Measurements from ENCODE around the gene PLSCR3.

Gene PLSCR3

DNA sequence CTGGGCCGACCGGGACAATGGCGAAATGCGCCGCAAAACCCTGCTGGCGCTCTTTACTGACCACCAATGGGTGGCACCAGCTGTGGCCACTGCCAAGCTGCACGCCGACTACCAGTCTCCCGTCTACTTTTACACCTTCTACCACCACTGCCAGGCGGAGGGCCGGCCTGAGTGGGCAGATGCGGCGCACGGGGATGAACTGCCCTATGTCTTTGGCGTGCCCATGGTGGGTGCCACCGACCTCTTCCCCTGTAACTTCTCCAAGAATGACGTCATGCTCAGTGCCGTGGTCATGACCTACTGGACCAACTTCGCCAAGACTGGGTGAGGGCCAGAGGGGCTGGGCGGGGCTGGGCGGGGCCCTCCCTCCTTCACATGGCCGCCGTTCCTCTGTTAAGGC is 21.5 kb upstream of the PLSCR3 start:
- no peaks in the 10 kb centered on the region for H3K9me3 ChIP-seq (ENCODE audit: control insufficient read depth, insufficient read depth, low read length)
- DNase-seq (ENCODE audit: low read depth, low spot score) = no peak
- WGBS (ENCODE audit: insufficient coverage, insufficient read length) = no CpG with 5 or more reads among the region's 23 CpGs
- no peaks in the 10 kb centered on the region for H3K27me3 ChIP-seq (ENCODE audit: control insufficient read depth, insufficient read depth, low read length)
- peaks cover 21% of the 10 kb centered on the region for H3K36me3 ChIP-seq (ENCODE audit: control insufficient read depth, insufficient read depth, low read length)
- H3K4me1 ChIP-seq (ENCODE audit: control insufficient read depth, insufficient read depth, low read length) = peaks cover 5% of the 10 kb centered on the region
- H3K4me3 ChIP-seq (ENCODE audit: low read length) = no peak overlapping the region
- no peak overlapping the region for H3K27ac ChIP-seq (ENCODE audit: low read length)

GRCh38 chr17:7414837-7415236 is 20.5 kb upstream of the PLSCR3 start:
- Histone ChIP-seq H3K4me3 (ENCODE audit: low read length) (no peak overlapping the region), H3K27me3 (ENCODE audit: control insufficient read depth, insufficient read depth, low read length) (no peaks in the 10 kb centered on the region), H3K36me3 (ENCODE audit: control insufficient read depth, insufficient read depth, low read length) (peaks cover 29% of the 10 kb centered on the region), H3K27ac (ENCODE audit: low read length) (no peak overlapping the region), H3K9me3 (ENCODE audit: control insufficient read depth, insufficient read depth, low read length) (no peaks in the 10 kb centered on the region), H3K4me1 (ENCODE audit: control insufficient read depth, insufficient read depth, low read length) (peaks cover 2% of the 10 kb centered on the region; the same call in 1 of the 2 replicates)
- WGBS (ENCODE audit: insufficient coverage, insufficient read length) = no CpG with 5 or more reads among the region's 14 CpGs
- DNase-seq (ENCODE audit: low read depth, low spot score) = no peak

DNA sequence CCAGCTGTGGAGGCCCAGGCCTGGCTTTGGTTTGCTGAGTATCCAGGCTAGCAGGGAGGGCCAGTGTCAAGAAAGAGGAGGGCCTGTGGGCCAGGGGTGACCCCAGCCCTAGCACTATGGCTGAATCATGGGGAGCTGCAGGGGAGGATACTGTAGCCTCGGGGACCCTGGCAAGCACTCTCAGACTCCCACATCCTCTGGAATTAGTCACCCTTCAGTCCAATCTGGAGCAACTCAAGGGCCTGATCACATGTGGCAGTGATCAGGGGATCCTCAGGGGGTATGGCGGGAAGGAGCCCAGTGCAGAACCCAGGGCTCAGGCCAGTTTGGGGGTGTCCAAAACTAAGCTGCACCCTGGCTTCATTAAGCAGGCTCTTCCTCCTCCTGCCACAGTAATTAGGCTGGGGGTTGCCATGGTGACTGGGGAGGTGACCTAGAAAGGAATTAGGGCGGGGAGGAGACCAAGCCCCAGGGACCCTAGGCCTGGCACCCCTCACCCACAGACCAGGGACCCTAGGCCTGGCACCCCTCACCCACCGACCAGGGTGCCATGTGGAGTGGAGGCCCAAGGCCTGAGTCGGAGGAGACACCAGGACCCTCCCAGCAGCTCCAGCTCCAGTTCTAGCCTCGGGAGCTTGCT is 19.1 kb upstream of the PLSCR3 start:
- Histone ChIP-seq H3K36me3 (ENCODE audit: control insufficient read depth, insufficient read depth, low read length) (peaks cover 41% of the 10 kb centered on the region), H3K4me3 (ENCODE audit: low read length) (no peak overlapping the region), H3K4me1 (ENCODE audit: control insufficient read depth, insufficient read depth, low read length) (peaks cover 2% of the 10 kb centered on the region; the same call in 1 of the 2 replicates), H3K27me3 (ENCODE audit: control insufficient read depth, insufficient read depth, low read length) (no peaks in the 10 kb centered on the region), H3K27ac (ENCODE audit: low read length) (no peak overlapping the region), H3K9me3 (ENCODE audit: control insufficient read depth, insufficient read depth, low read length) (no peaks in the 10 kb centered on the region)
- no CpG with 5 or more reads among the region's 6 CpGs for WGBS (ENCODE audit: insufficient coverage, insufficient read length)
- DNase-seq (ENCODE audit: low read depth, low spot score) = no peak

- H3K27me3 ChIP-seq (ENCODE audit: control insufficient read depth, insufficient read depth, low read length) = no peaks in the 10 kb centered on the region
- H3K36me3 ChIP-seq (ENCODE audit: control insufficient read depth, insufficient read depth, low read length) = peaks cover 31% of the 10 kb centered on the region
- no peak overlapping the region for H3K27ac ChIP-seq (ENCODE audit: low read length)
- no CpG with 5 or more reads among the region's 8 CpGs for WGBS (ENCODE audit: insufficient coverage, insufficient read length)
- H3K4me1 ChIP-seq (ENCODE audit: control insufficient read depth, insufficient read depth, low read length) = peaks cover 2% of the 10 kb centered on the region
- H3K4me3 ChIP-seq (ENCODE audit: low read length) = no peak overlapping the region
- no peak for DNase-seq (ENCODE audit: low read depth, low spot score)
- H3K9me3 ChIP-seq (ENCODE audit: control insufficient read depth, insufficient read depth, low read length) = no peaks in the 10 kb centered on the region
These were observed 17.1 kb upstream of the PLSCR3 start for GRCh38 chr17:7411427-7411750.

DNA sequence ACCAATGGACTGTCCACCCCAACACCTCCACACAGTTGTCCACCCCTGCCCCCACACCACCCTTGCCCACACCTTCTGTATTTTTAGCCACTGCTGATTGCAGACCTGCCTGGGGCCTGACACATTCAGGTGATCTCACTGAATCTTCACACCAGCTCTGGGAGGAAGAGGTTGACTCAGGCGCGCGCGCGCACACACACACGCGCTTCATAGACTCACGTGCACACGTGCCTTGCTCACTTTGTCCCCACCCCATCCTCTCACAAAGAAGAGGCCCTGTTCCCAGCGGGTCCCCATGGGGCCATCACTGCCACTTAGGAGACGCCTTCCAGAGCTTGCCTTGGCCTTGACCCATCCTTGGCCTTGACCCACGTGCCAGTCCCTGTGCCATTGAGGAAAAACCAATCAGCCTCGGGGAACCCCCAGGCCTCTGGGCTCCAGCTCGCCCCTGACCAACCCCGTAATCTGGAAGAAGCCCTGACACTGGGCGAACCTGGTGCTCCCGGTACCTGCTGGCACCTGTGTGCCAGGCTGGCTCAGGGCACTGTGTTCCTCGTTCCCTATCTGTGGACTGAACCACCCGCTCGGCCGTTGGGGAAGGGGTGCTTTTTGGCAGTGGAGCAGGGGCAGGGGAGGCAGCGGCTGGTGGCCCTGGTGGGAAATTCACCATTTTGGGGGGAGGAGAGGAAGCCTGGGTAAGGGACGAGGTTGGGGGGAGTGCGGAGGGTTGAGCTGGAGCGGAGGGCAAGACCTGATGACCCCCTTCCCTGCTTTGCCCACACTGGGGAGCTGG is 16.5 kb upstream of the PLSCR3 start:
- Histone ChIP-seq H3K4me1 (ENCODE audit: control insufficient read depth, insufficient read depth, low read length) (peaks cover 2% of the 10 kb centered on the region), H3K36me3 (ENCODE audit: control insufficient read depth, insufficient read depth, low read length) (peaks cover 30% of the 10 kb centered on the region), H3K27me3 (ENCODE audit: control insufficient read depth, insufficient read depth, low read length) (no peaks in the 10 kb centered on the region), H3K27ac (ENCODE audit: low read length) (no peak overlapping the region), H3K9me3 (ENCODE audit: control insufficient read depth, insufficient read depth, low read length) (no peaks in the 10 kb centered on the region), H3K4me3 (ENCODE audit: low read length) (no peak overlapping the region)
- no peak for DNase-seq (ENCODE audit: low read depth, low spot score)
- WGBS (ENCODE audit: insufficient coverage, insufficient read length) = no CpG with 5 or more reads among the region's 25 CpGs

DNA sequence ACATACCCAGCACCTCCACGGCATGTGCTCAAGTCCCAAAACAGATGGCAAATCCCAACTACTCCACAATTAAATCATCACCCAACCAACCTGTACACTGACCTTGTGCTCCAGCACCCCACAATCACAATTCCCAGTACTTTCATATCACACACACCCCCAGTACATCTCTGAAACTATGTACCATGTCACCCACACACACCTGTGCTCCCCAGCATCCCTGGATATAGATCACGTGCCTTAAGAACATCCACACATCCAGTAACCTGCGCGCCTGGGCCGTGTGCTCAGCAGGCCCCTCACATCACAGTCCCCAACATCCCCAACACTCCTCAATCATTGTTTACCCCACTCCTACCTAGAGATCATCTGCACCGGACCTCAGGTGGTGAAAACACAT is 15.4 kb upstream of the PLSCR3 start:
- H3K36me3 ChIP-seq (ENCODE audit: control insufficient read depth, insufficient read depth, low read length) = peaks cover 21% of the 10 kb centered on the region
- DNase-seq (ENCODE audit: low read depth, low spot score) = no peak
- H3K9me3 ChIP-seq (ENCODE audit: control insufficient read depth, insufficient read depth, low read length) = no peaks in the 10 kb centered on the region
- H3K27me3 ChIP-seq (ENCODE audit: control insufficient read depth, insufficient read depth, low read length) = no peaks in the 10 kb centered on the region
- no peak overlapping the region for H3K27ac ChIP-seq (ENCODE audit: low read length)
- no peak overlapping the region for H3K4me3 ChIP-seq (ENCODE audit: low read length)
- H3K4me1 ChIP-seq (ENCODE audit: control insufficient read depth, insufficient read depth, low read length) = peaks cover 2% of the 10 kb centered on the region
- no CpG with 5 or more reads among the region's 6 CpGs for WGBS (ENCODE audit: insufficient coverage, insufficient read length)

DNA sequence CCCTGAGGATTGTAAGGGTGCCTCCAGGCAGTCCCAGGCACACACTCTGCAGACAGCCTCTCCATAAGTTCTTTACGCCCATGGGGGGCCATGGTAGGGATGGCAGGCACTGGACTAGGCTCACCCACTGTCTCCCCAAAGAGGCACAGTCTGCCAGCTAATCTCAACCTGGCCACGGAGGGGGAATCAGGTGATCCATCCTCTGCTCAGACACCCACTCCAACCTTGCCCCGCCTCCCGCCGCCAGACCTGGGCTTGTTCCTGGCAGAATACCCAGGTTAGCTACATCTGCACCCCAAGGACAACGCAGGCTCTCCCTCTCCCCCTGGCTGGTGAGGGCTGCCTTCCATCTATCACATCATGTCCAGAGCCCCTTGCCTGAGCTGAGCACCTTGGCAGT is 14.5 kb upstream of the PLSCR3 start:
- Histone ChIP-seq H3K4me3 (ENCODE audit: low read length) (no peak overlapping the region), H3K36me3 (ENCODE audit: control insufficient read depth, insufficient read depth, low read length) (peaks cover 20% of the 10 kb centered on the region), H3K4me1 (ENCODE audit: control insufficient read depth, insufficient read depth, low read length) (peaks cover 2% of the 10 kb centered on the region), H3K27ac (ENCODE audit: low read length) (no peak overlapping the region), H3K27me3 (ENCODE audit: control insufficient read depth, insufficient read depth, low read length) (no peaks in the 10 kb centered on the region), H3K9me3 (ENCODE audit: control insufficient read depth, insufficient read depth, low read length) (no peaks in the 10 kb centered on the region)
- no CpG with 5 or more reads among the region's 6 CpGs for WGBS (ENCODE audit: insufficient coverage, insufficient read length)
- DNase-seq (ENCODE audit: low read depth, low spot score) = no peak

GRCh38 chr17:7408252-7408727 is 14.0 kb upstream of the PLSCR3 start:
- no peaks in the 10 kb centered on the region for H3K27me3 ChIP-seq (ENCODE audit: control insufficient read depth, insufficient read depth, low read length)
- no peak overlapping the region; the same call in 1 of the 2 replicates for H3K4me3 ChIP-seq (ENCODE audit: low read length)
- no peaks in the 10 kb centered on the region for H3K9me3 ChIP-seq (ENCODE audit: control insufficient read depth, insufficient read depth, low read length)
- no peak overlapping the region for H3K27ac ChIP-seq (ENCODE audit: low read length)
- no CpG with 5 or more reads among the region's 58 CpGs for WGBS (ENCODE audit: insufficient coverage, insufficient read length)
- no peak for DNase-seq (ENCODE audit: low read depth, low spot score)
- peaks cover 2% of the 10 kb centered on the region for H3K4me1 ChIP-seq (ENCODE audit: control insufficient read depth, insufficient read depth, low read length)
- peaks cover 20% of the 10 kb centered on the region for H3K36me3 ChIP-seq (ENCODE audit: control insufficient read depth, insufficient read depth, low read length)

- Histone ChIP-seq H3K4me1 (ENCODE audit: control insufficient read depth, insufficient read depth, low read length) (peaks cover 2% of the 10 kb centered on the region), H3K4me3 (ENCODE audit: low read length) (no peak within 1 kb of the TSS; the same call in 1 of the 2 replicates), H3K36me3 (ENCODE audit: control insufficient read depth, insufficient read depth, low read length) (peaks cover 20% of the 10 kb centered on the region), H3K9me3 (ENCODE audit: control insufficient read depth, insufficient read depth, low read length) (no peaks in the 10 kb centered on the region), H3K27me3 (ENCODE audit: control insufficient read depth, insufficient read depth, low read length) (no peaks in the 10 kb centered on the region), H3K27ac (ENCODE audit: low read length) (no peak within 1 kb of the TSS)
- WGBS (ENCODE audit: insufficient coverage, insufficient read length) = no CpG with 5 or more reads among the region's 12 CpGs
- DNase-seq (ENCODE audit: low read depth, low spot score) = no peak
These were observed 13.3 kb upstream of the PLSCR3 start, which contains the start of gene NLGN2 for GRCh38 chr17:7407485-7408251. NLGN2 (plus strand) TSS chr17:7407845; CDS start chr17:7408256, 411 bp downstream.

DNA sequence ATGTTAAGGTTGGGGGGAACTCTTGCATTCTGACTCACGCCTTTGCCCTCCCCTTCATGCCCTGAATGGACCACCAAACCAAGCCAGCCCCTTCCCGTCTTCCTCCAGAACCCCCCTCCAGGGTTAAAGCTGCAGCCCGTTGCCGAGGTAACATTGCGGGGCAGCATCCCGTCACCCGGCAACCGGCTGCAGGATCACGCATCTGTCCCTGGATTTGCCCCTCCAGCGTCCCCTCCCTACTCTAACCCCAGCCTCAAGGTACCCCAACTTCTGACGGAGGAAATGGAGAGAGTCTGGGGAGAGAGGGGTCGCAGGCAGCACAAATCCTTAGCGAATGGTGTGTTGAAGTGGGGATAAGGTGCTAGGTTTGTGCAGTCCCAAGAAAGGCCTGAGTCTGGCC is 12.8 kb upstream of the PLSCR3 start:
- WGBS (ENCODE audit: insufficient coverage, insufficient read length) = no CpG with 5 or more reads among the region's 13 CpGs
- H3K27me3 ChIP-seq (ENCODE audit: control insufficient read depth, insufficient read depth, low read length) = no peaks in the 10 kb centered on the region

More for the DNA sequence above, 12.8 kb upstream of the PLSCR3 start:
- no peak for DNase-seq (ENCODE audit: low read depth, low spot score)
- no peaks in the 10 kb centered on the region for H3K9me3 ChIP-seq (ENCODE audit: control insufficient read depth, insufficient read depth, low read length)
- no peak overlapping the region for H3K4me3 ChIP-seq (ENCODE audit: low read length)
- H3K36me3 ChIP-seq (ENCODE audit: control insufficient read depth, insufficient read depth, low read length) = peaks cover 20% of the 10 kb centered on the region
- H3K4me1 ChIP-seq (ENCODE audit: control insufficient read depth, insufficient read depth, low read length) = peaks cover 2% of the 10 kb centered on the region
- no peak overlapping the region for H3K27ac ChIP-seq (ENCODE audit: low read length)
